Uterus (tissue), 4 donors: Measurements from ENCODE around the gene MFAP5. TPM values are rescaled to one million over a fixed set of nuclear protein-coding genes. Genes with fewer than 3 reads are reported as not detected.
A peak's percentile ranks its signal among the peaks of the same experiment; 100 is the strongest.

Source experiments
- DNase-seq, 2 donors: peaks; one replicate each; pipeline ENCODE4 v3.0.0-alpha.2; 2019 to 2020
- H3K27ac ChIP-seq, 2 donors: fragments of 200-600 bp; sonication (generic); 1 replicate in 1 of 2; 2 replicates in 1 of 2; pipeline ENCODE4 v1.5.1; 2016 to 2018
- H3K27me3 ChIP-seq, 2 donors: fragments of 200-600 bp; sonication (generic); one replicate each; pipeline ENCODE4 v1.5.1; 2018 to 2019; ENCODE audit warnings: control low read depth in 1 of 2
- H3K36me3 ChIP-seq, 2 donors: fragments of 200-600 bp; sonication (generic); one replicate each; pipeline ENCODE4 v1.5.1; 2019; ENCODE audit warnings: control low read depth in 1 of 2
- H3K4me1 ChIP-seq, 2 donors: fragments of 200-600 bp; sonication (generic); one replicate each; pipeline ENCODE4 v1.5.1; 2018 to 2019; ENCODE audit warnings: control low read depth in 1 of 2
- H3K4me3 ChIP-seq, 2 donors: fragments of 200-600 bp; sonication (generic); 1 replicate in 1 of 2; 2 replicates in 1 of 2; pipeline ENCODE4 v1.5.1; 2018 to 2019; ENCODE audit warnings: mild to moderate bottlenecking in 1 of 2
- H3K9me3 ChIP-seq, 2 donors: fragments of 200-600 bp; sonication (generic); one replicate each; pipeline ENCODE4 v1.5.1; 2019; ENCODE audit warnings: control low read depth in 1 of 2
- POLR2A ChIP-seq, 2 donors: fragments of 450-650 bp; IDR thresholded peaks; one replicate each; pipeline ENCODE4 v1.6.1; 2016; ENCODE audit warnings: antibody characterized with exemption in 2 of 2, mild to moderate bottlenecking in 1 of 2, moderate library complexity in 1 of 2
- intact Hi-C: fragments of 100-400 bp; cut with DNase I; formaldehyde crosslinking; loops from one replicate; pipeline ENCODE4 v1.15.1; 2023; ENCODE audit warnings: low total_unique reads
- total RNA-seq, 4 donors: library from RNA; depleted of rRNA in 3 of 4; stranded (reverse); fragments of >200 nt in 3 of 4; gene quantifications; one replicate each; pipeline versions ENCODE4 v1.1.0 to v1.2.4, GENCODE V29; 2014 to 2023
- TF ChIP-seq, protein P1 (sequence below), 4 experiments: fragments of 200-600 bp in 2 of 4; fragments of 450-650 bp in 2 of 4; sonication (generic) in 2 of 4; IDR thresholded peaks; one replicate each; pipeline ENCODE4 v1.5.1; 2016 to 2019; ENCODE audit warnings: antibody characterized with exemption in 4 of 4, mild to moderate bottlenecking in 2 of 4, moderate library complexity in 1 of 4
- donor health status: DM: yes; HTN: yes; CAD: no.

Gene MFAP5
- total RNA-seq, 4 donors from 2014 or later = 36.8 to 259 (median 151) TPM

DNA sequence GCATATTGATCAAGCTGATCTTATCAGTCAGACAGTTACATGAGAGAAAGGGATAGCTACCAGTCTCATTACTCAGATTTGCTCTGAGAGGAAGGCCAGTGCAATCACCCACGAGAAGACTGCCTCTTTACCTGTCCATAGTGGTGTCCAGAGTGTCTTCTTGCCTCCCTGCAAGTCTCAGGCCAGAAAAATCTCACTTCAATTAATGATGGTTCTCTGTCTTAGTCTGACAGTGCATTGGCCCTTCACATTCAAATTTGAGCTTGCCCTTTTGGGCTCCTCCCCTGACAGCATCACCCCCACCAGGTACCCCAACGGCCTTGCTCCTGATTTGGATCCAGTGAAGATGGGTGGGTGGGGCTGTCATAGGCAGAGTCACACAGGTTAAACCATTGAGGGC, 50.0 kb downstream of the MFAP5 start, which contains the start of gene AICDA:
TSS of gene AICDA (minus strand) at position 231 of the 400 bp plus-strand sequence. CDS start at position 139, 92 bp downstream.
- H3K9me3 ChIP-seq = no peaks in the 10 kb centered on the region
- no peaks in the 10 kb centered on the region for H3K36me3 ChIP-seq
- no peak for TF ChIP-seq POLR2A (IDR thresholded peaks at IDR 0.05)
- TF ChIP-seq, protein P1, sequence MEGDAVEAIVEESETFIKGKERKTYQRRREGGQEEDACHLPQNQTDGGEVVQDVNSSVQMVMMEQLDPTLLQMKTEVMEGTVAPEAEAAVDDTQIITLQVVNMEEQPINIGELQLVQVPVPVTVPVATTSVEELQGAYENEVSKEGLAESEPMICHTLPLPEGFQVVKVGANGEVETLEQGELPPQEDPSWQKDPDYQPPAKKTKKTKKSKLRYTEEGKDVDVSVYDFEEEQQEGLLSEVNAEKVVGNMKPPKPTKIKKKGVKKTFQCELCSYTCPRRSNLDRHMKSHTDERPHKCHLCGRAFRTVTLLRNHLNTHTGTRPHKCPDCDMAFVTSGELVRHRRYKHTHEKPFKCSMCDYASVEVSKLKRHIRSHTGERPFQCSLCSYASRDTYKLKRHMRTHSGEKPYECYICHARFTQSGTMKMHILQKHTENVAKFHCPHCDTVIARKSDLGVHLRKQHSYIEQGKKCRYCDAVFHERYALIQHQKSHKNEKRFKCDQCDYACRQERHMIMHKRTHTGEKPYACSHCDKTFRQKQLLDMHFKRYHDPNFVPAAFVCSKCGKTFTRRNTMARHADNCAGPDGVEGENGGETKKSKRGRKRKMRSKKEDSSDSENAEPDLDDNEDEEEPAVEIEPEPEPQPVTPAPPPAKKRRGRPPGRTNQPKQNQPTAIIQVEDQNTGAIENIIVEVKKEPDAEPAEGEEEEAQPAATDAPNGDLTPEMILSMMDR (IDR thresholded peaks at IDR 0.05) = no peak
- intact Hi-C loops = no loop called here
- H3K27me3 ChIP-seq = no peaks in the 10 kb centered on the region
- no peak within 1 kb of the TSS for H3K27ac ChIP-seq
- DNase-seq = no peak
- no peak within 1 kb of the TSS for H3K4me3 ChIP-seq
- H3K4me1 ChIP-seq = no peaks in the 10 kb centered on the region

DNA sequence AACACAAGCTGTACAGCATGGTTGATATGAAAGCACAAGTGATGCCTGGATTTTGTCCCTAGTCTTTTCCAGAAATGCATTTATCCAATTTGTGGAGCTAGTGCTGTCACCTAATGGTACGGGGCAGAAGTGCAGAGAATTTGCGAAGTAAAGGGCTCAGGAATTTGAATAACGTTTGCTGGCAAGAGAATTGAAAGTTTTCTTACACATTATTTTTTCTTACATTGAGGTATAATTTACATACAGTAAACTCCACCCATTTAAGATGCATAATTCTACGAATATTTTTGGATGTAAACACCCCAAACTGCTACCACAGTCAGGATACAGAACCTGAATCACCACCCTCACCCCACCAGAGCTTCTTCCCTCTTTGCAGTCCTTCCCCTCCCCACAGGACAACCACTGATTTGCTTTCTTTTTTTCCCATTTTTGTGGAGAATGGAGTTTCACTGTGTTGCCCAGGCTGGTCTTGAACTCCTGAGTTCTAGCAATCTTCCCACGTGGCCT, 53.5 kb downstream of the MFAP5 start:
- Histone ChIP-seq H3K4me1 (no peaks in the 10 kb centered on the region), H3K36me3 (no peaks in the 10 kb centered on the region), H3K4me3 (no peak overlapping the region), H3K9me3 (no peaks in the 10 kb centered on the region), H3K27me3 (no peaks in the 10 kb centered on the region), H3K27ac (no peak overlapping the region)
- DNase-seq = no peak
- intact Hi-C loops = no loop called here
- TF ChIP-seq, protein P1 (IDR thresholded peaks at IDR 0.05) = peak; percentile 23 to 44 (median 36)
- no peak for TF ChIP-seq POLR2A (IDR thresholded peaks at IDR 0.05)

DNA sequence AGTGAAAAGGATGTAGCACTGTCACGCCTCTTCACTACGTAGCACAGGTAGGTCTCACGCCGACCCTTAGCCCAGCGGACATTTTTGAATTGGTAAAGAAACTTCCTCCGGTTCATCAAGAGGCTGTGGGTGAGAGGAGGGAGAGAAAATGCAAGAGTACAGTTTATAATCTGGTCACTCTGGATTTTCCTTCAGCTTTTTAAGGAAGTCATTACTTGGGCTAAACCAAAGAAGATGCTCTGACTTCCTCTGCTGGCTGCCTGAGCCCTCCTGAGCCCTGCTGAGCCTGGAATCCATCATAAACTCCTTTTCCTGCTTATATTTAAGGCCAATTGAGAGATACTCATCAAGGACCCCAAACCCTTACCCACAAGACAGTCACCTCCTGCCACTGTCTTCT, 55.7 kb downstream of the MFAP5 start:
- Histone ChIP-seq H3K27me3 (no peaks in the 10 kb centered on the region), H3K4me3 (no peak overlapping the region), H3K27ac (no peak overlapping the region), H3K36me3 (no peaks in the 10 kb centered on the region), H3K4me1 (no peaks in the 10 kb centered on the region), H3K9me3 (no peaks in the 10 kb centered on the region)
- no peak for DNase-seq
- intact Hi-C loops = no loop called here
- TF ChIP-seq, protein P1 (IDR thresholded peaks at IDR 0.05) = no peak
- no peak for TF ChIP-seq POLR2A (IDR thresholded peaks at IDR 0.05)

DNA sequence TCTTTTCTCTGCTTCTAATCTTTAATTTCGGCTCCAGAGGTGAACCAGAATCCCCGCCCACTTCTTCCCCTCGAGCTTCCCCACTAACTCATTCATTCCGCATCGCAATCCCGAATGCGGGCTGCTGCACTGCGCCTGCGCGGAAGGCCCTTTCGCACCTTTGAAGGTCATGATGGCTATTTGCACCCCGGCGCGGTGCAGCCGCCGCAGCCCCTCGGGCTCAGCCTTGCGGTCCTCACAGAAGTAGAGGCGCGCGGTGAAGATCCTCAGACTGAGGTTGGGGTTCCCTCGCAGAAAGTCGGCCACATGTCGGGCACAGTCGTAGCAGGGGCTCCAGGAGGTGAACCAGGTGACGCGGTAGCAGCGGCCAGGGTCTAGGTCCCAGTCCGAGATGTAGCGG, 57.6 kb downstream of the MFAP5 start:
- no peaks in the 10 kb centered on the region for H3K4me1 ChIP-seq
- intact Hi-C loops = no loop called here
- no peaks in the 10 kb centered on the region for H3K9me3 ChIP-seq
- no peak for DNase-seq
- H3K27me3 ChIP-seq = no peaks in the 10 kb centered on the region
- no peaks in the 10 kb centered on the region for H3K36me3 ChIP-seq
- H3K4me3 ChIP-seq = no peak overlapping the region
- TF ChIP-seq, protein P1 (IDR thresholded peaks at IDR 0.05) = no peak
- TF ChIP-seq POLR2A (IDR thresholded peaks at IDR 0.05) = no peak
- no peak overlapping the region for H3K27ac ChIP-seq

DNA sequence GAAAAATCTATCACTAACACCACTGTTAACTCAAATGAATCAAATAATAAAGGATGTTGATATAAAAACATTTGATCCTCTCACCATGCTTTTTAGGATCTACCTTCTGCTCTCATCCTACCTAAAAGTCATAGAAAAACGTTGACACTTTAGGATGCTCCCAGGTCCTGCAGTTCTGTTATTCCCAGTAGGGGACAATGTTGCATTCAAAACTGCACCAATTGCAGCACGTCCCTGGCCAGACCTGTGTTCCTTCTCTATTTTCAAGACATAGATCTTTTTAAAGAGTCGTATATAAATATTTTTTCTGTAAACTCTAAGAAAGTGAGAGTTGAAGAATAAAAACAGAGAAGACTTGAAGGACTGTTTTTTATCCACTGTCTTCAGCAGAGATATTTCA, 58.8 kb downstream of the MFAP5 start:
- Histone ChIP-seq H3K36me3 (no peaks in the 10 kb centered on the region), H3K9me3 (no peaks in the 10 kb centered on the region), H3K4me1 (no peaks in the 10 kb centered on the region), H3K27ac (no peak overlapping the region), H3K4me3 (no peak overlapping the region), H3K27me3 (no peaks in the 10 kb centered on the region)
- intact Hi-C loops = no loop called here
- no peak for DNase-seq
- TF ChIP-seq, protein P1 (IDR thresholded peaks at IDR 0.05) = no peak
- TF ChIP-seq POLR2A (IDR thresholded peaks at IDR 0.05) = no peak
